HG03039 (cell line): ENCODE measurements around the gene RFC3.
A peak's percentile ranks its signal among the peaks of the same experiment; 100 is the strongest.
"Not testable (repeated sequence)": the region's sequence is repeated elsewhere in the genome, so short reads cannot be mapped to it uniquely, and the experiment has no call there.

ENCODE experiments used
- ATAC-seq: cut with Tn5 transposase; IDR thresholded peaks from one replicate; pipeline ENCODE4 v1.9.1; 2021; ENCODE audit warnings: mild to moderate bottlenecking, moderate library complexity; ENCODE audit not compliant: unreplicated experiment

Gene RFC3, protein sequence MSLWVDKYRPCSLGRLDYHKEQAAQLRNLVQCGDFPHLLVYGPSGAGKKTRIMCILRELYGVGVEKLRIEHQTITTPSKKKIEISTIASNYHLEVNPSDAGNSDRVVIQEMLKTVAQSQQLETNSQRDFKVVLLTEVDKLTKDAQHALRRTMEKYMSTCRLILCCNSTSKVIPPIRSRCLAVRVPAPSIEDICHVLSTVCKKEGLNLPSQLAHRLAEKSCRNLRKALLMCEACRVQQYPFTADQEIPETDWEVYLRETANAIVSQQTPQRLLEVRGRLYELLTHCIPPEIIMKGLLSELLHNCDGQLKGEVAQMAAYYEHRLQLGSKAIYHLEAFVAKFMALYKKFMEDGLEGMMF

DNA sequence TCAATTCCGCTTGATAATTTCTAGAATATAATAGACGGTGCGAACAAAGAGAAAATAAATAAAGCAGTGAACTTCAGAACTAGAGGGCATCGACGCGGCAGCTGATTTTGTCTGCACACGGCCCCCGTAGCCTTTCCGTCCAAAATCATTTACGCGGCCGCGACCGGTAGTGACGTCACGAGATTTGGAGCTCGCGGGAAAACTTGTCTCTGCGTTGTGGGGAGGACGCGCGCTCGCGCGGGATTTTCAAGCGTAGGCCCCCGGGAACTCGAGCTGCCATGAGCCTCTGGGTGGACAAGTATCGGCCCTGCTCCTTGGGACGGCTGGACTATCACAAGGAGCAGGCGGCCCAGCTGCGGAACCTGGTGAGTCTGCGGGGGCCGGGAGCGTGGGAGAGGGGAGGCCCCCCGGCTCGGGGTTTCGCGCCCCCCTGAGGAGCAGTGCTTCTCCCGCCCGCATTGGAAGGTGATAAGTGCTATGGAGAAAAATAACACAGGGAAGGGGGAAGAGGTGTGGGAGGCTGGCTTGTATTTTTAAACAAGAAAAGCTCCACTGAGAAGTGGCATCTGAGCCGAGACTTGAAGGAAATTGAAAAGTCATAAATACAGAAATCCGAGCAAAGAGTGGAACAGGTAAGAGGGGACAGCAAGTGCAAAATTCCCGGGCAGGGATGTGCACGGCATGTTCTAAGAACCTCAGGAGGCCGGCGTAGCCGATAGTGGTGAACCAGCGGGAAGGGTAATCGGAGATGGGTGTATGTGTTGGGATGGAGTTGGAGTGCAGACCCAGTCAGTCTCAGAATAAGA lies at the start of gene RFC3:
TSS of gene RFC3 (plus strand) at position 249 of the 806 bp plus-strand sequence. CDS start at position 279, 30 bp downstream.
- ATAC-seq = peak; percentile 85

- ATAC-seq = no peak
These were observed 46.7 kb upstream of the RFC3 start for GRCh38 chr13:33771296-33771695.

- no peak for ATAC-seq
These were observed 44.0 kb upstream of the RFC3 start for GRCh38 chr13:33773790-33774462.

DNA sequence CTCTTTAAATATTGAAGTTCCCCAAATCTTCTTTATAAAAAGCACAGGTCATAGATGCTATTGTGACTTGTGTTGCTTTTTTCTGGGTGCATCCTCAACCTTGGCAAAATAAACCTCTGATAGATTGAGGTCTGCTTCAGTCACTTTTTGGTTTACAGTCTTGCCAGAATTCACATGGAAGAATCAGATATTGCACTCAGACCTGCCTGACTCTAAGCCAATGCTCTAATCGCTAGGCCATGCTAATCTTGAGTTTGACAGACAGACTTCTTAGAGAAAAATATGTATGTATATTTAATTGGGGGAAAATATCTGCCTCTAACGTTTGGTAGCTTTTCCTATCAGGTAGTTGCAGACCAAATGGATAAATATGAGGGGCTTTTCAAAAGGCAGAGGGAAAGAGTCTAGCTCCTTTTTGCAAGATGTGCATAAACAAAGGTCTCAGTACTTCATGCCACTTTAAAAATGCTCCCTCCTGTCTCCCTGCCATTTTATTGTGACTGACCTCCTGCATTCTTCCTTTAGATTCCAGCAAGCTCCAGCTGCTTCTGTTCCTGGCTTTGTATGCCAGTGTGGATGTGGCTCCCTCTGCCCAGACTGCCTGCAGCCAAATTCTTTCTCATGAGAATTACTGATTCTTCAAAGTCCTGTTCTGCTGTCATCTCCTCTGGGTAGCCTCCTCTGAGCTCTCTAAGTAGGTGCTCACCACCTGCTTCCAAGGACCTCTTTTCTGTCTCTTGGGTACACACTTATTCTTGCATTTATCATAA lies 42.4 kb upstream of the RFC3 start:
- no peak for ATAC-seq

DNA sequence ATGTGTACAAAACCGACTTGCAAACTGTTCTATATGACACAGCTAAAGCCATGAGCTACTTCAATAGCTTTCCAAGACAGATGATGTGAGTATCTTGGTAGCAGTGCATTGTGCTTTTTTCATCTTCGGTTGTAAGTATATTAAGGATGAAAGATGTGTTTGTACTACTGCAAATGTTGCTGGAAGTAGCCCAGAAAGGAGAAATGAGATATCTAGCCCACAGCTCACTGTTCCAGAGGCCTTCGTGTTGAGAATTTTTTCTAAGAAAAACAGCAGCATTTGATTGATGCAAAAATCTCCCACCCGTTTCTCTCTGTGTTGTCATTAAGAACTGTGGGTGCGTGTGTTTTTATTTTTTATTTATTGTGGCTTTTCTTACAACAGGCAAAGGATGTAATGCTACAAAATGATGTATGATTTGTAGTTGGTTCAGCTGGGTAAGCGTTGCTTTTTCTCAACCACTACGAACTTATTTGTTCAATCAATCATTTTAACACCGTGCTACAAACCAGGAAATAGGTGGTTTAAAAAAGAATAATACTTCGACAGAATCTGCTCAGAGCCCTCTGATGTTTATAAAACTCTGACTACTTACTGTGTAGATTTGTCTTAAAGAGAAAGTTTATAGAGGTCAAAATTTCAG lies 41.6 kb upstream of the RFC3 start:
- ATAC-seq = no peak

GRCh38 chr13:33782631-33783030 lies 35.3 kb upstream of the RFC3 start:
- ATAC-seq = no peak

GRCh38 chr13:33783212-33783611 lies 34.7 kb upstream of the RFC3 start:
- ATAC-seq = not testable (repeated sequence)

DNA sequence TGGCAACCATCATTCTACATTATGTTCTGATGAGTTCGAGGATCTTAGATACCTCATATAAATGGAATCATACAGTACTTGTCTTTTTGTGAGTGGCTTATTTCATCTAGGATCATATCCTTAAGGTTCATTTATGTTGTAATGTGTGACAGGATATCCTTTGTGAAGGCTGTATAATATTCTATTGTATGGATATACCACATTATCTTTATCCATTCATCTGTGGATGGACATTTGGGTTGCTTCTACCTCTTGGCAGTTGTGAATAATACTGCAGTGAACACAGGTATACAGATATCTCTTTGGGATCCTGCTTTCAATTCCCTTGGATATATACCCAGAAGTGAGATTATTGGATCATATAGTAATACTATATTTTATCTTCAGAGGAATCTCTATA lies 33.2 kb upstream of the RFC3 start:
- no peak for ATAC-seq

DNA sequence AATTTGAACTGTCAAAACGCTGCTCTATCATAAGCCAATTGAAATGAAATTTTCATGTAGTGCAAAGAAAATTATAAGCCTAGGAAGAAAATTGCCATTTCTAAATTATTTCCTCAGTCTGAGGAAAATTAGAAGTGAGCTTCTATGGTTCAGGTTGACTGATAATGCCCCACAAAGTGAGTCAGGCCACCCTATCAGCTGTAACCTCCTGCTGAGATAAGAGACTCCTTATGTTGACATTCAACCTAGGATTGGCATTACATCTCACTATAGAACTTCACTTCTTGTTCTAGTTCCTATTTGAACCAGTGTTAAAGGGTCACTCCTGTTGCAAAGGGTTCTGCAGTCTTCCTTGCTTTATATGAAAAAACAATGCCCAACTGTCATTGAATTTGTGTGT lies 32.6 kb upstream of the RFC3 start:
- no peak for ATAC-seq

- ATAC-seq = peak; percentile 44
These were observed 30.8 kb upstream of the RFC3 start for GRCh38 chr13:33787051-33787591.

GRCh38 chr13:33789066-33789606 lies 28.8 kb upstream of the RFC3 start:
- no peak for ATAC-seq

DNA sequence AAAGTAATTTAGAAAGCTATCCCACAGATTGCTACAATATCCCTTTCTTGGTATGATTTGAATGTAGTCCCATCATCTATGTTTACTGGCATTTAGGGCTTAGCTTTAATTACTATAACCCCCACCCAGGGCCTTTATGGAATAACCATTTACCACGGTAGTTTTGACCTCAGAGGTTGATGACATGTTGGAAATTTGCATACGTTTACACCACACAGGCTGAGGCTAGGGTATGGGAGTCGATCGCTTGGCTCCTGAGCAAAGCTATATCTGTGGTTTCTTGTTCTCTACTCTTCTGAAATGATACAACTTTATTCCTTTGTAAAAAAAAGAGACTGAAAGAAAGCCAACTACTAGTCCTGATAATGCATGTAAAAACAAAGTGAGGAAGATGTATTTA lies 28.2 kb upstream of the RFC3 start:
- ATAC-seq = no peak

GRCh38 chr13:33793726-33794125 lies 24.2 kb upstream of the RFC3 start:
- no peak for ATAC-seq

- no peak for ATAC-seq
These were observed 23.4 kb upstream of the RFC3 start for GRCh38 chr13:33794576-33794975.

- no peak for ATAC-seq
These were observed 21.9 kb upstream of the RFC3 start for GRCh38 chr13:33796095-33796494.

DNA sequence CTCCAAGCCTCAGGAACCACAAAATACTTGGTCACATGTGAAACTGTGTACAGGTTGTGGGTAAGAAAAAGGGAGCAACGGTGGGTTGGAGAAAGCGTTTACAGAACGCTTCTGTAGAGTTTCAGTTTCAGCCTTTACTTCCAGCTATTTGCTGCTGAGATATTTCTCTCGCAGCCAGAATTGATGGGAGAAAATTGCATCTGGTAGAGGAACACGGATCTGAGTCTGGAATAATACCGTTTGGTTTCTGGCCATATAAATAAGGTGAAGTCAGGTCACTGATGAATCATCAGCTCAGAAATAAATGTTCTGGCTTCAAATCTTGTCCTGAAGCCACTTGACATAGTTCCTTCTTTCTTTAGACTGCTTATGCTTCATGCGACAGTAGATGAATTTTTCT lies 20.3 kb upstream of the RFC3 start:
- ATAC-seq = no peak

- no peak for ATAC-seq
These were observed 19.9 kb upstream of the RFC3 start for GRCh38 chr13:33798023-33798422.

- no peak for ATAC-seq
These were observed 17.9 kb upstream of the RFC3 start for GRCh38 chr13:33799950-33800592.

GRCh38 chr13:33800646-33801186 lies 17.2 kb upstream of the RFC3 start:
- no peak for ATAC-seq
